OCI-LY3 (cell line): ENCODE data around the gene SLC10A4.

Source experiments
- CTCF ChIP-seq: fragments of 200-600, 300-600 bp; sonication (generic); IDR thresholded peaks from 2 replicates; pipeline ENCODE4 v1.5.1; 2014; ENCODE audit warnings: antibody characterized with exemption, low read length, low read depth
- EZH2phosphoT487 ChIP-seq: fragments of 200-600 bp; shearing (Covaris generic); IDR thresholded peaks from 2 replicates; pipeline ENCODE4 v1.6.1; 2018; ENCODE audit warnings: antibody characterized with exemption, mixed run types, low read depth

- no peak for TF ChIP-seq CTCF
- no peak for TF ChIP-seq EZH2phosphoT487
Measured at GRCh38 chr4:48484494-48485168, 1.5 kb downstream of the SLC10A4 start.
